ENCODE data around the gene MMP25. TPM values are rescaled to one million over a fixed set of nuclear protein-coding genes. Genes with fewer than 3 reads are reported as not detected.

The MMP25 gene
- total RNA-seq, 1 donor from 2014 or later, result 0.89 TPM

GRCh38 chr16:3099395-3099731, 53.0 kb downstream of the MMP25 start:
- H3K36me3 Mint-ChIP-seq (ENCODE audit: low read depth, unreplicated experiment), result no peaks in the 10 kb centered on the region
- Histone ChIP-seq H3K27ac (ENCODE audit: low read depth, low read length) (no peak overlapping the region), H3K9ac (ENCODE audit: low read length) (no peak overlapping the region), H3K79me2 (ENCODE audit: insufficient read depth, low read length) (no peaks in the 10 kb centered on the region), H3K4me2 (ENCODE audit: low read length) (peak overlapping the region; percentile 76), H3K4me1 (ENCODE audit: insufficient read depth, low read length) (peaks cover 6% of the 10 kb centered on the region), H3K9me3 (ENCODE audit: insufficient read depth, low read depth, low read length) (no peaks in the 10 kb centered on the region), H3K4me3 (ENCODE audit: insufficient read depth, low read depth, low read length) (no peak overlapping the region), H3K36me3 (ENCODE audit: insufficient read depth, low read length) (no peaks in the 10 kb centered on the region), H4K20me1 (ENCODE audit: insufficient read depth, low read length) (no peaks in the 10 kb centered on the region), H3K27me3 (ENCODE audit: insufficient read depth, low read length) (peaks cover 14% of the 10 kb centered on the region), H2AFZ (ENCODE audit: low read depth, low read length) (peak overlapping the region; percentile 73)
- TF ChIP-seq EZH2 (IDR thresholded peaks at IDR 0.05; ENCODE audit: insufficient read depth, low read length) (no peak), CTCF (IDR thresholded peaks at IDR 0.05; ENCODE audit: insufficient read depth, low read depth, low read length) (no peak)
- FAIRE-seq (no peak), DNase-seq (ENCODE audit: low read depth) (no peak)
- no peak overlapping the region for H3K27ac Mint-ChIP-seq (ENCODE audit: unreplicated experiment)
- H3K9me3 Mint-ChIP-seq (ENCODE audit: unreplicated experiment), result peaks cover 5% of the 10 kb centered on the region
- peaks cover 5% of the 10 kb centered on the region for H3K4me1 Mint-ChIP-seq (ENCODE audit: low read depth, unreplicated experiment)
- no peak overlapping the region for H3K4me3 Mint-ChIP-seq (ENCODE audit: unreplicated experiment)
- peaks cover 22% of the 10 kb centered on the region for H3K27me3 Mint-ChIP-seq (ENCODE audit: low read depth, unreplicated experiment)

GRCh38 chr16:3099732-3100499, 53.6 kb downstream of the MMP25 start:
- Histone ChIP-seq H3K27me3 (ENCODE audit: insufficient read depth, low read length) (peaks cover 14% of the 10 kb centered on the region), H3K9me3 (ENCODE audit: insufficient read depth, low read depth, low read length) (no peaks in the 10 kb centered on the region), H3K36me3 (ENCODE audit: insufficient read depth, low read length) (no peaks in the 10 kb centered on the region), H3K27ac (ENCODE audit: low read depth, low read length) (no peak overlapping the region), H3K4me3 (ENCODE audit: insufficient read depth, low read depth, low read length) (no peak overlapping the region), H3K9ac (ENCODE audit: low read length) (no peak overlapping the region), H4K20me1 (ENCODE audit: insufficient read depth, low read length) (no peaks in the 10 kb centered on the region), H3K4me1 (ENCODE audit: insufficient read depth, low read length) (peaks cover 6% of the 10 kb centered on the region), H3K4me2 (ENCODE audit: low read length) (peak overlapping the region; percentile 76), H3K79me2 (ENCODE audit: insufficient read depth, low read length) (no peaks in the 10 kb centered on the region), H2AFZ (ENCODE audit: low read depth, low read length) (peak overlapping the region; percentile 73)
- no peak overlapping the region for H3K27ac Mint-ChIP-seq (ENCODE audit: unreplicated experiment)
- H3K27me3 Mint-ChIP-seq (ENCODE audit: low read depth, unreplicated experiment), result peaks cover 22% of the 10 kb centered on the region
- FAIRE-seq (no peak), DNase-seq (ENCODE audit: low read depth) (peak; percentile 44)
- peak overlapping the region; percentile 60 for H3K4me3 Mint-ChIP-seq (ENCODE audit: unreplicated experiment)
- no peaks in the 10 kb centered on the region for H3K36me3 Mint-ChIP-seq (ENCODE audit: low read depth, unreplicated experiment)
- TF ChIP-seq CTCF (IDR thresholded peaks at IDR 0.05; ENCODE audit: insufficient read depth, low read depth, low read length) (no peak), EZH2 (IDR thresholded peaks at IDR 0.05; ENCODE audit: insufficient read depth, low read length) (no peak)
- H3K9me3 Mint-ChIP-seq (ENCODE audit: unreplicated experiment), result peaks cover 5% of the 10 kb centered on the region
- peaks cover 5% of the 10 kb centered on the region for H3K4me1 Mint-ChIP-seq (ENCODE audit: low read depth, unreplicated experiment)
